ENCODE measurements around the gene ZBP1.

ZBP1 gene

GRCh38 chr20:57620274-57620990 lies at the start of gene ZBP1:
Gene ZBP1 (minus strand): TSS chr20:57620426. CDS start chr20:57620295, 131 bp downstream.
- no peak for DNase-seq

DNA sequence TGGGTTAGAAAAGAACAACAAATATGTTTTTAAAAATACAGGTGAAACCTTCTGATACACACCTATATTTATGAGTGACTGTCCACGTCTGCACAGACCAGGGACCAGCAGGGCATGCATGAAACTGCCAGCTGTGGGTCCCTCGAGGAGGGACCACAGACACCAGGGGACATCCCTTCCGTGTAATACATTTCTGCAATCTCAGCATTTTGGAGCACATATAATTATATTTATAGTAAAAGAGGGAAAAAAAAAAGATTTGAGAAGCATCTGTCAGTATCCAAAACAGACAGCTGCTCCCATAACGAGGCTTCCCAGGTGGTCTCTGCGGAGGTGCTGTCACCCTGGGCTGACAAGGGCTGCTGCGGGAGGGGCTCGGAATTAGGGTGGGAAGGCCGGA lies 49.4 kb upstream of the ZBP1 start:
- DNase-seq, result no peak

DNA sequence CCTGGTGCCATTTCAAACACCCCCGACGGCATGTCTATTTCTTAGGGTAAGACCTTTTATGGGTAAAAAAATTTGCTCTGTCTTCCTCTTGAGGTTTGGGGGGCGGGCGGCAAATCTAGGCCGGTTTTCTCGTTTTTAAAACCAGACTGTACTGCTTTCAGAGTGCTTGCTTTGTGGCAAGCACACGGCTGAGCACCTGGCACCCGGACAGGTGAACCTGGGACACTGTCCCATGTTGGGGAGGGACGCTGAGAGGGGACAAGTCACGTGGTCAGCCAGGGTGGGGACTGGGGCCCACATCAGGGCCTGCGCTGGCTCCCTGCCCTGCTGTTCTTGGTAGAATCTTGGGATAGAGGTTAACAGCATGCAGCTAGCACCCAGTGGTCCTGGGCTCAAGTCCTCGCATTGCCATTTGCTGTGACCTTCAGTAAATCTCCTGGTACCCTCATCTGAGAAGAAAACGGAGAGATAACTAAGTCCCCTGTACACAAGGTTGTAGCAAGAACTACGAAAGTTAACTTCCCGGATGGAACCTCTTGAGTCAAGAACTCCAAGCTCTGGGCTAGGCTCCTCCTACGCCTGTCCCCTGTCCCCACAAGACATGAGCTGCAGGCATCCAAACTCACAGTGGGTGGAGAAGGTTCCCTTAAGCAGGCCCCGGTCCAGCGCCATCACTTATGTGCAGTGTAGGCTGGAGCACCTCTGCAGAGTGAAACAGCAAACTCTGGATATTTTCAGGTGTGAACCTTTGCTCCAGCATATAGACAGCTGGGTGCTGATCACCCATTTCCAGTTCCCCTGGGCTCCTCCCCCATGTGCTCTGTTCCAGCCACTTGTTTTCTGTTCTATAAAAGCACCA lies 47.9 kb upstream of the ZBP1 start:
- no peak for DNase-seq

GRCh38 chr20:57667388-57667787 lies 47.2 kb upstream of the ZBP1 start:
- DNase-seq, result no peak

GRCh38 chr20:57666834-57667157 lies 46.6 kb upstream of the ZBP1 start:
- no peak for DNase-seq

DNA sequence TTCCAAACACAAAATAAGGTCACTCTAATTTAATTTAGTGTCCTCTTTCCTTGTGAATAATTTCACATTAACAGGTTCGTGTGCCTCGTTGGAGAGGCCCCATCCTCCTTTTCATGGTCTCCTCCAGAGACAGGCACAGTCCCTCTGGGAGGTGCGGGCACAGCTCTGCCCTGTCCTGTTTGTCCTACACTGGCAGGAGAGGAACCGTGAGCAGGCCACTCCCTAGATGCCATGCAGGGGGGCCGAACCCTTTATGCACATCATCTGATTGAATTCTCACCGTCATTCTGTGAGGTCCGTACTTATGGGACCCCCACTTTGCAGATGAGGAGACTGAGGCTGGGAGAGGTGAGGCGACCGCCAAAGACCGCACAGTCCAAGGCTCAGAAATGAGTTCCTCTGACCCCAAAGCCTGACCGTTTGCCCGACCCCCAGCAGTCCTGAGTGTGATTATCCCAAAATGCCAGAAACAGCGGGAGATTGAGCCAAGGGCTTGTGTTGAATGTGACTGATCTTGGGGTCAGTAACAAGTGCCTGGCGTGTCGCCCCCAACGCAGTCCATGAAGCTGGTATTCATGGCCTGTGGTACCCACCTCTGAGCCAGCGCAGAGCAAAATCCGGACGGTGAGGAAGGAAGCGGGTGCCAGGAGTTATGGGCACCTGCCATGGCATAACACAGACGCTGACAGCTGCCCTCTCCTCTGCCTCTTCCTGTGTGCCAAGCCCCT lies 46.0 kb upstream of the ZBP1 start:
- no peak for DNase-seq

DNA sequence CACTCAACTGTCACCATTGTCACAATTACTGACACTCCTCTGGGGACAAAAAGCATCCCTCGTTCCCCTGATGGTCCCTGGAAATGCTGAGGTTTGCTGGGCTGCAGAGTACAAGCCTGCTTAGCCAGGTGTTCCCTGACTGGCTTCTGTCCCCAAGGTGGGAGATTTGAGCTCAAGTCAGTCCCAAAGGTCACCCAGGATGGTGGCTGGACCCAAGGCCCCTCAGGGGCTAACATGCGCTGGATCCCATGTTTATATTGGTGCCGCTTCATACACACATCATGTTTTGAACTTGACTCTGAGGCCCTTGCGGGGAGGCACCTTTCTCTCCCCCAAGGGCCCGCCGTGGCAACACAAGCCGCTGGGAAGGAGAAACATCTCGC lies 45.4 kb upstream of the ZBP1 start:
- no peak for DNase-seq

DNA sequence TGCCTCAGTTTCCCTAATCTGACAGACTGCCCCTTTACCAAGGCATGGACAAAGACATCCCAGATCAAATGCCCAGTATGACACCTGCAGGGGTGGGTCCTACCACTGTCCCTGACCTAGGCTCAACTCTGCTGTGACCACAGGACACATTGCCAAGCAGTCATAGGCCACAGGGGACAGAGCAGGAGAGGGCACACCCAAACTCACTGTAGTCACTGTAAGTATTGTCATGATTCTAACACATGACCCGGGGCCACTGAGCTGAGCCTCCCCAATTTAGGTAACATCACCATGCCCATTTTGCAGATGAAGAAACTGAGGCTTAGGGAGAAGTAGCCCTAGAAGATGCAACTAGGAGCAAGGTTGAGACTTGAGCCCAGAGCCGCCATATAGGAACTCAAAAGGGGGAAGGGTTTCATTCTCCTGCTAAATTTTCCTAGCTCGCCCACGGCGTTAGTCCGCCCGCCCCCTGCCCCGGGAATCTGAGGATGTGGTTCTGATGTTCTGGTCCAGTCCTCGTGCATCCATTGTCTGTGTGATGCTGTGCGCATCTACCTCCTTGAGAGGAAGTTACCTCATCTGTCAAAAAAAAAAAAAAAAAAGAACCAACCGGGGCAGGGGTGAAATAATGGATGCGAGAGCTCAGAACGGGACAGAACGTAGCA lies 44.8 kb upstream of the ZBP1 start:
- no peak for DNase-seq

- no peak for DNase-seq
Measured at GRCh38 chr20:57664476-57664875, 44.2 kb upstream of the ZBP1 start.

- no peak for DNase-seq
Measured at GRCh38 chr20:57663681-57664451, 43.6 kb upstream of the ZBP1 start.

GRCh38 chr20:57663241-57663640 lies 43.0 kb upstream of the ZBP1 start:
- DNase-seq, result no peak

GRCh38 chr20:57662456-57663240 lies 42.4 kb upstream of the ZBP1 start:
- DNase-seq, result no peak

DNA sequence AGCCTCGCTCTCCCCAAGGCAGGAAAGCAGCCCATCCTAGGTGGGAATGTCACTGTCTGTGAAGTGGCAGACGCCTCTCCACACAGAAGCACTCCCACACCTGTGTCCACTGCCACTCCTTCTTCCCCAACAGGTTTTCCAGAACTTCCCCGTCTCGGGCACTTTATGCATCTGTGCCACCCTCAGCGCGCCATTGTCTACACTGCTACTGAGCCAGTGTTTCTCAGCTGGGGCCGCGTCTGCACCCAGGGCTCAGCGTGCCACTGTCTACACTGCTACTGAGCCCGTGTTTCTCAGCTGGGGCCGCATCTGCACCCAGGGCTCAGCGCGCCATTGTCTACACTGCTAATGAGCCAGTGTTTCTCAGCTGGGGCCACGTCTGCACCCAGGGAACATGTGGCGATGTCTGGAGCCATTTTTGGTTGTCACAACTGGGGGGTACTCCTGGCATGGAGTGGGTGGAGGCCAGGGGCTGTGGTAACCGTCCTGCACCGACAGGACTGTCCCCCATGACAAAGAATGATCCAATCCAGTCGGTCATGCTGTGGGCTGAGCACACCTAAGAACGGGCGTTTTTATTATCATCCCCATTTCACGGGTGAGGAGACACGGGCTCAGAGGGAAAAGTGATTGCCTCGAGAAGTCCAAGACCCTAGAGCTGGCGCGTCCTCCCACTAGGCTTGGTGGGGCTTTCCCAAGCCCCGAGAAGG lies 41.7 kb upstream of the ZBP1 start:
- DNase-seq, result no peak

DNA sequence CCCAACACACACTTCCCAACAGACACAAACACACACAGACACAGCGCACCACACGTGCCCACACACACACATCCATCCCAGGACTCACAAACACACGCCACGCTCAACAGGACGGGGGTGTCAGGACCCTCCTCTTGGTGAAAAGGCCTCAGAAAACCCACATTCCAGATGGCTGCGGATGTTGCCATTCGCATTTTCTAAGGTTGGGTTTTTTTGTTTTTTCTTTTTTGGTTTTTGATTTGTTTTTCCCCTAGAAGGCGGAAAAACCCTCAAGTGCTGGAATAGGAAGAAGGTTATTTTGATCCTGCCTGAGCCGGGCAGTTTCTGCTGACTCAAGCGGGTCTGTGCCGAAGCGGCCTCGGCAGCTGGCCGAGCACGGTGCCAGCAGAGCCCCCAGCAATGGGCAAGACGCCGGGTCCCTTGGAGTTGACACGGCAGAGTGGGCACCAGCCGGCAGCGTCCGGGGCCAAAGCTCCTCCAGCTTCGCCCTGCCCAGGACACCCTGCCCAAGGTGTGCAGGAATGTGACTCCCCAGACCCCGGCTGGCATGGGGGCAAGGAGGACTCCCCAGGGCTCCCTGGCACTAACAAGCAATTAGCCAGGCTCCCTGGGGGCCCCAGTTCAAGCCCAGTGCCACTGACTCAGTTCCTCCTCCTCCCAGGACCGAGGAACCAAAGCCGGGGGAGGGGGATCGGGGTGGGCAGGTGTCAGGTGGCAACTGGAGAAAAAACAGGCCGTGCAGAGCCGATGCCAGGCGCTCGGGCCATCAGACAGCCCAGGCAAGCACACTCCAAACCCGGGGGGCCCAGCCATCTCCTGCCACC lies 40.9 kb upstream of the ZBP1 start:
- no peak for DNase-seq

DNA sequence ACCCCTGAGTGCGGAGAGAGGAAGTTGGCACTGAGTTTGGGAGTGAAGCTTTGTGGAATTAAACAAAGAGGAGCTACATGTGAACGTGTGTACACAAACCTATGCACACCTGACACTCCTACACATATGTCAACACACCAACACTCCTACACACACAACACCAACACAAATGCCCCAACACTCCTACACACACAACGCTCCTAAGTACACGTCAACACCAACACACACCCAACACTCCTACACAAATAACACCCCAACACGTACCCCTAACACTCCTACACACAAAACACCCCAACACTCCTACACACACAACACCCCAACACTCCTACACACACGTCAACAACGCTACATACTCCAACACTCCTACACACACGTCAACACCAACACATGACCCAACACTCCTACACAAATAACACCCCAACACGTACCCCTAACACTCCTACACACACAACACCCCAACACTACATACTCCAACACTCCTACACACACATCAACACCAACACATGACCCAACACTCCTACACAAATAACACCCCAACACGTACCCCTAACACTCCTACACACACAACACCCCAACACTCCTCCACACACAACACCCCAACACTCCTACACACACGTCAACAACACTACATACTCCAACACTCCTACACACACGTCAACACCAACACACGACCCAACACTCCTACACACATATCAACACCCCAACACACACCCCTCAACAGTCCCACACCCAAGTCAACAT lies 40.1 kb upstream of the ZBP1 start:
- DNase-seq, result no peak

GRCh38 chr20:57659517-57660180 lies 39.4 kb upstream of the ZBP1 start:
- DNase-seq, result no peak

GRCh38 chr20:57658833-57659516 lies 38.7 kb upstream of the ZBP1 start:
- DNase-seq, result no peak

DNA sequence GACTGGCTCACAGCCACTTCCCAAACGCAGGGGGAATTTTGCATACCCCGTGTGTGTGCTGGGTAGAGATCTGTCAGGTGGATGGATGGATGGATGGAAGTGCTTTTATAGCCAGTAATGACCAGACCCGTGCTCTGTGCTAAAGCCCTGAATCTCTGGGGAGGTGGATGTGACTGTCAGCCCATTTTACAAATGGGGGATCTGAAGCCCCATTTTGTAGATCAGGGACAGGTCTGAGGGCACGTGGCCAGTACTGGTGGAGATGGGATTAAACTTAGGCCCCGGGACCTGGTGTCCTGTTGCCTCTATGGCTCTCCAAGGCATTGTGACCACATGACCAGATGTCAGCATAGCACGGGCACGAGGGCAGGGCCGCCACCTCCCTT lies 38.2 kb upstream of the ZBP1 start:
- DNase-seq, result no peak
